Chondrocyte (in vitro differentiated cells): ENCODE results near the gene PATL2. TPM values are rescaled to one million over a fixed set of nuclear protein-coding genes. Genes with fewer than 3 reads are reported as not detected.

Experiments used
- DNase-seq: peaks from one replicate; pipeline ENCODE4 v3.0.0; 2021; ENCODE audit warnings: mixed read lengths, low spot score
- H3K27ac Mint-ChIP-seq: one replicate; pipeline ENCODE4 v1.8.0; 2021; ENCODE audit warnings: mild to moderate bottlenecking, moderate library complexity, mixed read lengths; ENCODE audit not compliant: unreplicated experiment
- H3K27me3 Mint-ChIP-seq: 2 replicates; pipeline ENCODE4 v1.8.0; 2021; ENCODE audit warnings: low read depth, mixed read lengths
- H3K36me3 Mint-ChIP-seq: 2 replicates; pipeline ENCODE4 v1.8.0; 2021; ENCODE audit warnings: low read depth, mixed read lengths
- H3K4me1 Mint-ChIP-seq: 2 replicates; pipeline ENCODE4 v1.8.0; 2021; ENCODE audit warnings: low read depth, mild to moderate bottlenecking, mixed read lengths
- H3K4me3 Mint-ChIP-seq: one replicate; pipeline ENCODE4 v1.8.0; 2021; ENCODE audit warnings: mild to moderate bottlenecking, moderate library complexity, mixed read lengths; ENCODE audit not compliant: unreplicated experiment
- H3K9me3 Mint-ChIP-seq: 2 replicates; pipeline ENCODE4 v1.8.0; 2021; ENCODE audit warnings: low read depth, mixed read lengths
- CTCF ChIP-seq: fragments of 200-600 bp; sonication (generic); IDR thresholded peaks from 2 replicates; pipeline ENCODE4 v1.5.0; 2021; ENCODE audit warnings: antibody characterized with exemption, mild to moderate bottlenecking, moderate library complexity
- total RNA-seq: library from RNA; stranded (reverse); gene quantifications from 3 replicates; pipeline ENCODE4 v1.2.1, GENCODE V29; 2021

PATL2 gene
- total RNA-seq, 1 donor from 2014 or later: not detected

GRCh38 chr15:44656298-44656697, 54.8 kb downstream of the PATL2 start:
- H3K36me3 Mint-ChIP-seq: peaks cover 24% of the 10 kb centered on the region
- H3K4me3 Mint-ChIP-seq: no peak overlapping the region
- H3K4me1 Mint-ChIP-seq: peaks cover 3% of the 10 kb centered on the region
- H3K27me3 Mint-ChIP-seq: no peaks in the 10 kb centered on the region
- no peak overlapping the region for H3K27ac Mint-ChIP-seq
- H3K9me3 Mint-ChIP-seq: no peaks in the 10 kb centered on the region
- TF ChIP-seq CTCF: no peak
- no peak for DNase-seq

- DNase-seq: no peak
- H3K27ac Mint-ChIP-seq: no peak overlapping the region
- H3K4me3 Mint-ChIP-seq: no peak overlapping the region
- TF ChIP-seq CTCF: no peak
- H3K36me3 Mint-ChIP-seq: peaks cover 28% of the 10 kb centered on the region
- no peaks in the 10 kb centered on the region for H3K4me1 Mint-ChIP-seq
- no peaks in the 10 kb centered on the region for H3K9me3 Mint-ChIP-seq
- H3K27me3 Mint-ChIP-seq: no peaks in the 10 kb centered on the region
Observed at GRCh38 chr15:44654858-44655257, 56.3 kb downstream of the PATL2 start.

- Mint-ChIP-seq H3K27me3 (no peaks in the 10 kb centered on the region), H3K4me3 (no peak overlapping the region), H3K4me1 (peaks cover 6% of the 10 kb centered on the region), H3K36me3 (peaks cover 46% of the 10 kb centered on the region), H3K27ac (no peak overlapping the region), H3K9me3 (peaks cover 17% of the 10 kb centered on the region)
- no peak for TF ChIP-seq CTCF
- no peak for DNase-seq
Observed at GRCh38 chr15:44647637-44648036, 63.5 kb downstream of the PATL2 start.

- H3K4me3 Mint-ChIP-seq: no peak overlapping the region
- DNase-seq: no peak
- peaks cover 17% of the 10 kb centered on the region for H3K9me3 Mint-ChIP-seq
- H3K27me3 Mint-ChIP-seq: no peaks in the 10 kb centered on the region
- H3K36me3 Mint-ChIP-seq: peaks cover 44% of the 10 kb centered on the region
- TF ChIP-seq CTCF: no peak
- H3K4me1 Mint-ChIP-seq: peaks cover 6% of the 10 kb centered on the region
- no peak overlapping the region for H3K27ac Mint-ChIP-seq
Observed at GRCh38 chr15:44647036-44647435, 64.1 kb downstream of the PATL2 start.

GRCh38 chr15:44646460-44646859, 64.7 kb downstream of the PATL2 start:
- no peak for TF ChIP-seq CTCF
- peaks cover 17% of the 10 kb centered on the region for H3K9me3 Mint-ChIP-seq
- H3K36me3 Mint-ChIP-seq: peaks cover 44% of the 10 kb centered on the region

More at GRCh38 chr15:44646460-44646859, 64.7 kb downstream of the PATL2 start:
- Mint-ChIP-seq H3K27ac (no peak overlapping the region), H3K27me3 (no peaks in the 10 kb centered on the region), H3K4me3 (no peak overlapping the region), H3K4me1 (peaks cover 6% of the 10 kb centered on the region)
- DNase-seq: no peak
